Neuronal stem cell (in vitro differentiated cells): ENCODE data around the gene CCDC191.

Source experiments
- DNase-seq: peaks from one replicate; pipeline ENCODE4 v3.0.0-alpha.2; 2013; ENCODE audit warnings: low spot score
- H2AFZ ChIP-seq: one replicate; pipeline ENCODE4 v1.6.1; 2013; ENCODE audit warnings: mild to moderate bottlenecking, low read length, inconsistent platforms
- H2AK5ac ChIP-seq: 2 replicates; pipeline ENCODE4 v1.6.1; 2013; ENCODE audit warnings: low read depth, mild to moderate bottlenecking, inconsistent platforms, low read length, moderate library complexity, mixed read lengths
- H2BK120ac ChIP-seq: 2 replicates; pipeline ENCODE4 v1.6.1; 2013; ENCODE audit warnings: low read depth, mild to moderate bottlenecking, inconsistent platforms, low read length, moderate library complexity, mixed read lengths
- H2BK12ac ChIP-seq: one replicate; pipeline ENCODE4 v1.6.1; 2013; ENCODE audit warnings: low read length, inconsistent platforms
- H2BK15ac ChIP-seq: 2 replicates; pipeline ENCODE4 v1.6.1; 2013; ENCODE audit warnings: mild to moderate bottlenecking, low read length, inconsistent platforms, mixed read lengths
- H2BK5ac ChIP-seq: one replicate; pipeline ENCODE4 v1.6.1; 2013; ENCODE audit warnings: inconsistent platforms, mild to moderate bottlenecking, low read length, moderate library complexity
- H3K14ac ChIP-seq: one replicate; pipeline ENCODE4 v1.6.1; 2013; ENCODE audit warnings: low read length, inconsistent platforms
- H3K18ac ChIP-seq: 2 replicates; pipeline ENCODE4 v1.6.1; 2013; ENCODE audit warnings: low read length, inconsistent platforms
- H3K23ac ChIP-seq: 2 replicates; pipeline ENCODE4 v1.6.1; 2013; ENCODE audit warnings: low read depth, mild to moderate bottlenecking, mixed read lengths, low read length, inconsistent platforms; ENCODE audit not compliant: poor library complexity
- H3K27ac ChIP-seq: replicated peaks from 3 replicates; pipeline ENCODE4 v1.5.1; 2013; ENCODE audit warnings: low read length, inconsistent platforms
- H3K27me3 ChIP-seq, 3 experiments: 2 replicates each; pipeline ENCODE4 v1.6.1; 2013; ENCODE audit warnings: low read length in 3 of 3, mild to moderate bottlenecking in 2 of 3, inconsistent platforms in 1 of 3, low read depth in 1 of 3, mixed read lengths in 1 of 3, moderate library complexity in 1 of 3; ENCODE audit not compliant: control insufficient read depth in 3 of 3, insufficient read depth in 3 of 3
- H3K36me3 ChIP-seq, 2 donors: replicated peaks in 1 of 2; 2 replicates each; pipeline ENCODE4 v1.6.1; 2013; ENCODE audit warnings: low read length in 2 of 2; ENCODE audit not compliant: control insufficient read depth in 2 of 2, insufficient read depth in 2 of 2
- H3K4ac ChIP-seq: 2 replicates; pipeline ENCODE4 v1.6.1; 2013; ENCODE audit warnings: inconsistent platforms, mild to moderate bottlenecking, low read length, moderate library complexity
- H3K4me1 ChIP-seq, 2 donors: 1 replicate in 1 of 2; 2 replicates in 1 of 2; pipeline ENCODE4 v1.6.1; 2013; ENCODE audit warnings: low read length in 2 of 2, low read depth in 1 of 2; ENCODE audit not compliant: control insufficient read depth in 2 of 2, insufficient read depth in 1 of 2
- H3K4me2 ChIP-seq: one replicate; pipeline ENCODE4 v1.6.1; 2013; ENCODE audit warnings: mild to moderate bottlenecking, low read length, inconsistent platforms; ENCODE audit not compliant: insufficient read depth, poor library complexity, severe bottlenecking
- H3K4me3 ChIP-seq, 2 donors: 2 replicates each; pipeline ENCODE4 v1.5.1; 2013; ENCODE audit warnings: low read length in 2 of 2, mild to moderate bottlenecking in 2 of 2, inconsistent platforms in 1 of 2, moderate library complexity in 1 of 2
- H3K79me1 ChIP-seq: one replicate; pipeline ENCODE4 v1.6.1; 2013; ENCODE audit warnings: low read depth, mild to moderate bottlenecking, inconsistent platforms, low read length, moderate library complexity
- H3K9ac ChIP-seq: one replicate; pipeline ENCODE4 v1.6.1; 2013; ENCODE audit warnings: mild to moderate bottlenecking, low read depth, low read length, inconsistent platforms; ENCODE audit not compliant: poor library complexity
- H3K9me3 ChIP-seq, 2 donors: replicated peaks in 1 of 2; 2 replicates each; pipeline versions ENCODE3 to v1.6.1; 2013; ENCODE audit warnings: low read length in 2 of 2, mild to moderate bottlenecking in 2 of 2, inconsistent platforms in 1 of 2, low read depth in 1 of 2, mixed read lengths in 1 of 2, moderate library complexity in 1 of 2; ENCODE audit not compliant: control insufficient read depth in 2 of 2, insufficient read depth in 1 of 2
- H4K8ac ChIP-seq: one replicate; pipeline ENCODE4 v1.6.1; 2013; ENCODE audit warnings: low read depth, mild to moderate bottlenecking, inconsistent platforms, low read length, moderate library complexity
- H4K91ac ChIP-seq: one replicate; pipeline ENCODE4 v1.6.1; 2013; ENCODE audit warnings: low read length, low read depth, mild to moderate bottlenecking, inconsistent platforms; ENCODE audit not compliant: poor library complexity
- WGBS, 2 donors: extraction: QIAGEN DNeasy Blood & Tissue Kit; methylation state at CpG; one replicate each; pipeline ENCODE4 v1.1.7; 2013; ENCODE audit warnings: missing lambda C conversion rate in 2 of 2, mixed read lengths in 1 of 2; ENCODE audit not compliant: insufficient read length in 2 of 2, insufficient replicate concordance in 1 of 2; ENCODE audit errors: extremely low coverage in 2 of 2; 5-methylcytosine and 5-hydroxymethylcytosine counted together

CCDC191 gene

DNA sequence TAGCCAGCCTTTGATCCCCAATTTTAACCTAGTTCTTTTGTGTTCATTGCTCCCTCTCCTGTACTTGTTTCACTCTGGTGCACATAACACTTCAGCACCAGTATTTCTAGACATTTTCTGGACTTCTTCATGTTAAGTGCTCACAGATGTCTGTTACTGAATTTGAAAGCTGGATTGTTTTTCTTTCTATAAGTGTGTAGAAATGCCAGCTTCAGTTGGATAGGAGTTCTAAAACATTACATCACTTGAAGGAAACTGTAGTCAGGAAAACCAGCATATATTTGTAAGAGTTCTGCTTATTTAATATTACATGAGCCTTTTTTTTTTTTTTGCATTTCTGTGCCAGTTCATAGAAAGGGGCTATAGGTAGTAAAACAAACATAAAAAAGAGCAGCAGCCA is 21.8 kb upstream of the CCDC191 start:
- Histone ChIP-seq H2BK12ac (no peak overlapping the region), H3K4me3 (no peak overlapping the region), H3K18ac (no peak overlapping the region), H2AK5ac (no peak overlapping the region), H3K9ac (no peak overlapping the region), H3K23ac (no peak overlapping the region), H3K4ac (no peak overlapping the region), H3K27me3 (no peaks in the 10 kb centered on the region), H3K4me1 (no peaks in the 10 kb centered on the region), H2AFZ (no peak overlapping the region), H3K14ac (no peak overlapping the region), H3K36me3 (peaks cover 15 to 98% of the 10 kb centered on the region in 2 donors), H2BK120ac (no peak overlapping the region), H4K8ac (no peak overlapping the region), H2BK5ac (no peak overlapping the region), H3K79me1 (no peaks in the 10 kb centered on the region), H3K4me2 (no peak overlapping the region), H4K91ac (no peak overlapping the region), H3K27ac (no peak overlapping the region), H2BK15ac (no peak overlapping the region), H3K9me3 (peaks cover 0 to 1% of the 10 kb centered on the region in 2 donors)
- DNase-seq, result no peak

DNA sequence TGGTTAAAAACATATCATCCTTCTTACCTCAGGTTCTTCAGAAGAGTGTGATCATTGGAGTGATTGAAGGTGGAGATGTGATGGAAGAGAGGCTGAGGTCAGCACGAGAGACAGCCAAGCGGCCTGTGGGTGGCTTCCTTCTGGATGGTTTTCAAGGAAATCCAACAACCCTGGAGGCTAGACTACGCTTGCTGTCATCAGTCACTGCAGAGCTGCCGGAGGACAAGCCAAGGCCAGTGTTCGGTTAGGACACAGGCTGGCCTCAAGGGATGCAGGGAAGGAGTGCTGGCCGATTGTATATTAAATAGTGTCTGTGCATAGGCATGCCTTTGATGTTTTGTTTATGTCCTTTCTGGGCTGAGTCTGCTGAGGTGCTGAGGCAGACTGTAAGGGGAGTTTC is 20.4 kb upstream of the CCDC191 start:
- no peak overlapping the region for H2BK12ac ChIP-seq
- peaks cover 1 to 2% of the 10 kb centered on the region in 2 donors for H3K4me1 ChIP-seq
- no peak overlapping the region for H4K8ac ChIP-seq
- no peak overlapping the region for H2AFZ ChIP-seq
- H3K36me3 ChIP-seq, result peaks cover 16 to 98% of the 10 kb centered on the region in 2 donors
- no peak for DNase-seq
- H3K27ac ChIP-seq, result no peak overlapping the region
- no peak overlapping the region for H3K4me3 ChIP-seq
- WGBS, 2 donors, result no CpG with 5 or more reads among the region's 6 CpGs
- H4K91ac ChIP-seq, result no peak overlapping the region
- H3K79me1 ChIP-seq, result no peaks in the 10 kb centered on the region
- no peak overlapping the region for H3K4ac ChIP-seq
- no peaks in the 10 kb centered on the region for H3K27me3 ChIP-seq
- H3K9ac ChIP-seq, result no peak overlapping the region
- H3K18ac ChIP-seq, result no peak overlapping the region
- no peak overlapping the region for H2AK5ac ChIP-seq
- H3K23ac ChIP-seq, result no peak overlapping the region
- H3K9me3 ChIP-seq, result no peaks in the 10 kb centered on the region
- no peak overlapping the region for H2BK120ac ChIP-seq
- no peak overlapping the region for H2BK15ac ChIP-seq
- H2BK5ac ChIP-seq, result no peak overlapping the region
- H3K4me2 ChIP-seq, result no peak overlapping the region
- H3K14ac ChIP-seq, result no peak overlapping the region

DNA sequence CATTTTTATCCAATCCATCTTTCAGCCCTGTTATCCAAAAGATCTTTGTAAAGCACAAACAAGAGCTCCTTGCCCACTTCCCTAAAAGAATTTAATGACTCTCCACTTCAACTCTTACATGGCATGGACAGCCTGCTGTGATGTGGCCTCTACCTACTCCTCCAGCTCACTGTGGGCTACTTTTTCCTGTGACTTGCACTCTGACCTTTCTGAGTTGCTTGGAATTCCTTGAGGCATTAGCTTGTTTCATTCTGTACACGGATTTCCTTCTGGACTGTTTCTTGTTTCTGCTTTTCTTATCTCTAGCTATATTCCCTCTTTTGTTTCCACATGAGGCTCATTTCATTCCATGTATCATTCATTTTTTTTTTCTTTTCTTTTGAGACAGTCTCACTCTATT is 15.5 kb upstream of the CCDC191 start:
- no peak overlapping the region for H2BK5ac ChIP-seq
- H3K27me3 ChIP-seq, result no peaks in the 10 kb centered on the region
- no peak overlapping the region for H3K4me2 ChIP-seq
- H4K8ac ChIP-seq, result no peak overlapping the region
- no peaks in the 10 kb centered on the region for H3K79me1 ChIP-seq
- no peak overlapping the region for H3K9ac ChIP-seq
- no peaks in the 10 kb centered on the region for H3K9me3 ChIP-seq
- H3K36me3 ChIP-seq, result peaks cover 18 to 100% of the 10 kb centered on the region in 2 donors
- no peak overlapping the region for H3K18ac ChIP-seq
- H2AK5ac ChIP-seq, result no peak overlapping the region
- H3K14ac ChIP-seq, result no peak overlapping the region
- peaks cover 1 to 4% of the 10 kb centered on the region in 2 donors for H3K4me1 ChIP-seq
- no peak overlapping the region for H3K23ac ChIP-seq
- H2BK12ac ChIP-seq, result no peak overlapping the region
- no peak overlapping the region for H2BK15ac ChIP-seq
- H2BK120ac ChIP-seq, result no peak overlapping the region
- no peak overlapping the region for H3K4me3 ChIP-seq
- no peak overlapping the region for H2AFZ ChIP-seq
- no CpG with 5 or more reads among the region's 1 CpG for WGBS, 2 donors
- no peak overlapping the region for H3K4ac ChIP-seq
- no peak overlapping the region for H3K27ac ChIP-seq
- no peak overlapping the region for H4K91ac ChIP-seq
- DNase-seq, result no peak

DNA sequence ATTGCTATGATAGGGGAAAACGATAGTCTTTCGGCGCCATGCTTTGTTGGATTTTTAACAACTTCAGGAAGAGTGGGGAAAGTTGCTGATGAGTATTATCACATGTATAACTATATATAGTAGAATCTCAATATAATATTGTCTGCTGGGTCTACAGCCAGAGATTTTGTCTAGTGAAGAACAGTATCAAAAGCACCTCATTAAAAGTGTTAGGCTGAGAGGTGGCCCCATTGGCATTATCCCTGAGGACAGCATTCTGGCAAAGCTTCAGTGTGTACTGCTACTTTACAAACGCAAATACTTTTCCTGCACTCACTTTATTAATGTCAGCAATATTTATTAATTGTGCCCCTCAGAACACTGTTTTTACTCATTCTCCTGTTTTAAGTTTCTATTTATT is 12.0 kb upstream of the CCDC191 start:
- H4K8ac ChIP-seq, result no peak overlapping the region
- H3K36me3 ChIP-seq, result peaks cover 13 to 85% of the 10 kb centered on the region in 2 donors
- no CpG with 5 or more reads among the region's 4 CpGs for WGBS, 2 donors
- DNase-seq, result no peak
- no peak overlapping the region for H2AFZ ChIP-seq
- no peak overlapping the region for H3K23ac ChIP-seq
- H2BK15ac ChIP-seq, result no peak overlapping the region
- H3K4me1 ChIP-seq, result peaks cover 1 to 4% of the 10 kb centered on the region in 2 donors
- H2BK120ac ChIP-seq, result no peak overlapping the region
- no peaks in the 10 kb centered on the region for H3K9me3 ChIP-seq
- H3K14ac ChIP-seq, result no peak overlapping the region
- H2AK5ac ChIP-seq, result no peak overlapping the region
- no peak overlapping the region for H2BK12ac ChIP-seq
- H4K91ac ChIP-seq, result no peak overlapping the region
- no peaks in the 10 kb centered on the region for H3K79me1 ChIP-seq
- H3K4ac ChIP-seq, result no peak overlapping the region
- no peaks in the 10 kb centered on the region for H3K27me3 ChIP-seq
- no peak overlapping the region for H3K4me3 ChIP-seq
- H3K27ac ChIP-seq, result no peak overlapping the region
- H3K18ac ChIP-seq, result no peak overlapping the region
- no peak overlapping the region for H3K9ac ChIP-seq
- H2BK5ac ChIP-seq, result no peak overlapping the region
- no peak overlapping the region for H3K4me2 ChIP-seq
